Neural progenitor cell (in vitro differentiated cells): ENCODE data around the gene SGCD.

Experiments used
- CTCF ChIP-seq: fragments of 200-600 bp; sonication (generic); IDR thresholded peaks from 2 replicates; pipeline ENCODE4 v1.5.1; 2017; ENCODE audit warnings: antibody characterized with exemption, mild to moderate bottlenecking
- EZH2 ChIP-seq: fragments of 200-600 bp; sonication (generic); IDR thresholded peaks from 2 replicates; pipeline ENCODE4 v1.6.1; 2017; ENCODE audit warnings: antibody characterized with exemption, mild to moderate bottlenecking, moderate library complexity

- TF ChIP-seq EZH2: no peak
- no peak for TF ChIP-seq CTCF
Measured at GRCh38 chr5:156589104-156589945, 262.4 kb downstream of the SGCD start.
